Motor neuron (in vitro differentiated cells): ENCODE results near the gene CCDC38. TPM values are rescaled to one million over a fixed set of nuclear protein-coding genes. Genes with fewer than 3 reads are reported as not detected.
A peak's percentile ranks its signal among the peaks of the same experiment; 100 is the strongest.
"Not testable (repeated sequence)": the region's sequence is repeated elsewhere in the genome, so short reads cannot be mapped to it uniquely, and the experiment has no call there.

ENCODE experiments used
- ATAC-seq, 8 experiments: fragments of 200-7000 bp; cut with Tn5 transposase; replicated peaks in 6 of 8; 2 replicates each; pipeline ENCODE4 v1.8.0; 2021; ENCODE audit warnings: mild to moderate bottlenecking in 8 of 8, moderate library complexity in 8 of 8
- H3K27ac ChIP-seq, 2 donors: fragments of 250-450 bp; sonication (Bioruptor Pico); 2 replicates each; pipeline ENCODE4 v1.9.0; 2021; ENCODE audit warnings: antibody characterized with exemption in 2 of 2, mild to moderate bottlenecking in 2 of 2, moderate library complexity in 1 of 2
- H3K4me1 ChIP-seq, 2 donors: fragments of 250-450 bp; sonication (Bioruptor Pico); replicated peaks in 1 of 2; 2 replicates each; pipeline ENCODE4 v1.6.1; 2021; ENCODE audit warnings: antibody characterized with exemption in 2 of 2, mild to moderate bottlenecking in 2 of 2, moderate library complexity in 1 of 2
- H3K4me3 ChIP-seq, 5 donors: fragments of 250-450 bp; sonication (Bioruptor Pico); 2 replicates each; pipeline ENCODE4 v1.9.0; 2021; ENCODE audit warnings: antibody characterized with exemption in 5 of 5, mild to moderate bottlenecking in 5 of 5, moderate library complexity in 4 of 5
- WGBS, 10 experiments: fragments of 450-650 bp; shearing (Covaris generic); methylation state at CpG; one replicate each; pipeline ENCODE4 v1.0.0; 2022; 5-methylcytosine and 5-hydroxymethylcytosine counted together
- in situ Hi-C, 9 experiments: fragments of 400-800 bp; cut with MboI; loops; one replicate each; pipeline ENCODE4 v1.15.0; 2021; ENCODE audit warnings: low sequenced_read_pairs in 9 of 9, low pct_unique_long_range_greater_than_20kb in 2 of 9; ENCODE audit not compliant: unreplicated experiment in 9 of 9
- total RNA-seq, 8 experiments: library from RNA; unstranded; fragments of 300-600 nt; gene quantifications; 2 replicates each; pipeline versions ENCODE4 v1.2.3 to v1.2.4, GENCODE V29; 2022

CCDC38 gene
- total RNA-seq, 8 experiments from 2014 or later: 0.37 to 2.2 (median 1.0) TPM

- in situ Hi-C loops: no loop called here
These were observed 80.4 kb downstream of the CCDC38 start for GRCh38 chr12:95862038-95862437.

DNA sequence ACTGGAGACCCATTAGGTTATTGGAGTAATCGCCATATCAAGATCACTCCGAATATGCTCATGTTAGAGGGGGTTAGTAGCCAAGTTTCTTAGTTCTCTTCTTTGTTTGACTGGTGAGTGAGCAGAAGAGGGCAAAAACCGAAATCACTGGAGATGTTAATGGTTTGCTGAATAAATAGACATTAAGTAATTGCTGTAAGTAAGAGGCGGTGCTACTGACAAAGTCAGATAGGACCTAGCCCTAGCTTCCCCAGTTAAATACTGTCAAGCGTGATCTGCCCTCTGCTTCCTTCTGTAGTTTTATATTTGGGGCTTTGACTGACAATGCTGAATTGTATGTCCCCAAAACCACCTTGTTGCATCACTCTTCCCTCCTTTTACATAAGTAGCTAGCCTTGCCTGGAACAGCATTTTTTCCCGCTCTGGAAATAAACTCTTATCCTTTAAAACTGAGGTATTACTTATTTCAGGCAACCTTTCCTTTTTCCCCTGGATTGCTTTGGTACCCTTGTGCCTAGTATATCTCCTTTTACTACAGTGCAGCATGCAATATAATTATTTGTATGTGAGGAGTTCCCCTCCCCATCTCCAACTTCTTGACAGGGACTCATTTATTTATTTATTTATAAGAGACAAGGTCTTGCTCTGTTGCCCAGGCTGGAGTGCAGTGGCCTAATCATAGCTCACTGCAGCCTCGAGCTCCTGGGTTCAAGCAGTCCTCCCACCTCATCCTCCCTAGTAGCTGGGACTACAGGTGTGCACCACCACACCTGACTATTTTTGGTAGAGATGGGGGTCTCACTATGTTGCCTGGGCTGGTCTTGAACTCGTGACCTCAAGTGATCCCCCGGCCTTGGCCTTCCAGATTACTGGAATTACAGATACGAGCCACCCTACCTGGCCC lies 82.2 kb downstream of the CCDC38 start:
- Histone ChIP-seq H3K4me1 (peaks cover 4 to 8% of the 10 kb centered on the region in 2 donors), H3K27ac (peak overlapping the region; percentile 83 to 86), H3K4me3 (peak overlapping the region; percentile 59 to 74 (median 64))
- ATAC-seq: no peak
- WGBS, 10 experiments: 0 to 80% (median 52%) methylated on average over 1 to 10 of the region's 10 CpGs
- in situ Hi-C loops: no loop called here

More at GRCh38 chr12:95862038-95862437, 80.4 kb downstream of the CCDC38 start:
- 83 to 100% (median 100%) methylated on average over 1 to 3 of the region's 3 CpGs; no CpG with 5 or more reads in 1 of the 10 experiments for WGBS, 10 experiments
- ATAC-seq: no peak
- Histone ChIP-seq H3K4me1 (peaks cover 4 to 8% of the 10 kb centered on the region in 2 donors), H3K4me3 (no peak overlapping the region), H3K27ac (no peak overlapping the region)

DNA sequence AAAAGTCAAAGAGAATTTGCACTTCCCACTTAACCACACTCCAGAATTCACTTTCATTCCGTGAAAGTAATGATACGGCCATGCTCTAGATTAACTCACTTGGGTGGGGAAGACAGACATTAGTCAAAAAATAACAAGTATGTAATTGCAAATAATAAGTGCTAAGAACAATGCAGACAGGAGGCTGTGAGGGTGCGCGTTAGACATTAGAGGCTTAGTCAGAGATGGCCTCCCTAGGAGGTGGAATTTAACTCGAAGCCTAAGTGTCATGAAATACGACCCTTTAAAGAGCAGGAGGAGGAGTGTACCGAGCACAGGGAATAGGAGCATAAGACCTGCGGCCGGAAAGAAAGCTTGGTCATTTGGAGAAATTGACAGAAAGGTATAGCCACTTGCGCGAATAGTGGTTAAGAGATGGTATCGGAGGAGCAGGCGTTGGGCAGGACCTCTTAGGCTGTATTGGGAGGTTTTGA lies 83.0 kb downstream of the CCDC38 start:
- H3K4me1 ChIP-seq: peaks cover 4 to 8% of the 10 kb centered on the region in 2 donors
- whole genome bisulfite sequencing, 10 experiments: 0 to 8% (median 1%) methylated on average over 3 to 13 of the region's 13 CpGs
- peak overlapping the region; percentile 59 to 74 (median 64) for H3K4me3 ChIP-seq
- in situ Hi-C loops: no loop called here
- H3K27ac ChIP-seq: peak overlapping the region; percentile 83 to 86
- peak in 5 of 8 experiments; percentile 2 to 23 (median 16) for ATAC-seq

DNA sequence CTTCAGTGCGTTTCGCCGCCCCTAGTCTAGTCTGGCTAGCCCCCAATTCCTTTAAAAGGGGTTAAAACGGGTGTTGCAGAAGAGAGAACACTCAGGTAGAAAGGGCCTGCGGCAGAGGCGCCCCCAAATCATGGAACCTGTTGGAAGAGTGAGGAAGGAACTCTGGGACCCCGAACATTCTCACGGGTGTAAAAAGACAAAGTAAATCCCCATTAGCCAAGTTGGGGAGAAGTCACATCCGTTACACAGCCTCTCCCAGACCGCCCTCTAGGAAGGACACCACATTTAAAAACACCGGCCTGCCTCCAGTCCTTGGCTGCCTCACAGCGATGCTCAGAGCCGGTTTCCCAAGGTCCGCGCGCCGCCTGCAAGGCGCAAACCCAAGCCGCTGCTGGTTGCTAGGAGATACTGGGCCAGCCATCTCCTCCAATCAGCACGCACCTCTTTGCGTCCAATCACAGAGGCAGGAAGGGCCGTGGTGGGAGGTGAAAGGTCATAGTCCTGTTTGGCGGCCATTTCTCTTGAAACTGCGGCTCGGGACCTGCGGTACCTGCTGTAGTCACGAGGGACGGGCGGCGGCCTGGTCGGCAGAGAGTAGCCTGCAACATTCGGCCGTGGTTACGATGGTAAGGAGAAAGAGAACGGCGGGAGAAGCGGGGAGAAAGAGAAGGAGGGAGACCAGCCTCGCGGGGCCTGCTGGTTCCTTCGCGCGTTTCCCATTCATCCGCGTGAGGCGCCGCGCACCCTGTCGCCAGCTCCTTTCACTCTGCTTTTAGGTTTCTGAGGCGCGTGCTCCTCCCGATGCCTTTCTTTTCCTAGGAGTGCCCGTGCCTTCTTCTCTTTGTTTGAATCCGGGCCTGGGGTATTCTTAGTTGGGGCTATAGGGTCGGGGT lies 83.7 kb downstream of the CCDC38 start, which contains the start of gene SNRPF:
Gene SNRPF, plus strand, starts transcription at position 502 of the 893 bp plus-strand sequence. Its CDS starts 122 bp downstream, at position 624.
- peak within 1 kb of the TSS; percentile 59 to 74 (median 64) for H3K4me3 ChIP-seq
- whole genome bisulfite sequencing, 10 experiments: 0 to 11% (median 0%) methylated on average over 3 to 13 of the region's 54 CpGs; no CpG with 5 or more reads in 1 of the 10 experiments
- ATAC-seq: peak; percentile 97 to 99 (median 99)
- peak within 1 kb of the TSS; percentile 83 to 86 for H3K27ac ChIP-seq
- in situ Hi-C loops: no loop called here
- peaks cover 4 to 8% of the 10 kb centered on the region in 2 donors for H3K4me1 ChIP-seq

DNA sequence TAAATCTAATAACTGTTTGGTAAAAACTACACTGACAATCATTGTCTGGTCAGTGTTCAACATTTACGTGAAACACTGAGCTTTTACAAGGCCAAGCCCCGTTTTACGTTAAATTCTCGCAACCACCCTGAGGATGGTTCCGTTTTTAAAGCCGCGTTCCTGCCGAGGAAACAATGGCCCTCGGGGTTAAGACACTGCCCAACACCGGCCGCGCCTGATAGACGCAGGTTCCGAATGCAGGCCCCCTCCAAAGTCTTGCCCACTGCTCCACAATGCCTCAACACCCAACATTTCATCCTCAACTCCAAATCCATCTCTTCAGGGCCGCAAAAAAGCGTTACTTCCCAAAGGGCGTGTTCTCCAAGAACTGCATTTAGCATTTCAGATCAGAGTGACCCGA lies 84.6 kb downstream of the CCDC38 start:
- in situ Hi-C loops: no loop called here
- Histone ChIP-seq H3K4me1 (peaks cover 4 to 8% of the 10 kb centered on the region in 2 donors), H3K4me3 (peak overlapping the region; percentile 59 to 74 (median 64)), H3K27ac (no peak overlapping the region)
- 15 to 100% (median 75%) methylated on average over 2 to 13 of the region's 18 CpGs; no CpG with 5 or more reads in 3 of the 10 experiments for WGBS, 10 experiments
- no peak for ATAC-seq

- in situ Hi-C loops: no loop called here
- H3K4me1 ChIP-seq: peaks cover 4 to 8% of the 10 kb centered on the region in 2 donors
- H3K4me3 ChIP-seq: peak overlapping the region in 1 of 5 donors; percentile 74
- peak in 2 of 8 experiments; percentile 2 to 23 for ATAC-seq
- H3K27ac ChIP-seq: no peak overlapping the region
- WGBS, 10 experiments: 80 to 96% (median 94%) methylated on average over 1 to 5 of the region's 7 CpGs; no CpG with 5 or more reads in 1 of the 10 experiments
These were observed 85.3 kb downstream of the CCDC38 start for GRCh38 chr12:95857156-95857555.

DNA sequence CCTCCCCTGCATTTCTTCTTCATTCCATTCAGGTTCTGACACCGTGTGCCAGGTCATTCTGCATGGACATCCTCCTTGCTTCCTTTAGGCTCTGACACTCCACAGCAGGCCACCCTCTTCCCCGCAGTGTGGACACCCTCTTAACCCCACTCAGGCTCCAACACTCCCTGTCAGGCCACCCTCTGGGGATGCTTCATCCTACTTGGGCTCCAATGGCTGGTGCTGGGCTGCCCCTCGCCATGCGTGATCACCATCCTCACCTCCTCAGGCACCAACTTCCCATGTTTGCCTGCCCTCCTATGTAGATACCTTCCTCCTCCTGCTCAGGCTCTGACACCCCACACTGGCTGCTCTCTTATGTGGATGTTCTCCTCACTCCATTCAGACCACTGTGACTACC lies 90.3 kb downstream of the CCDC38 start:
- WGBS, 10 experiments: 63 to 100% (median 87%) methylated on average over 1 to 4 of the region's 4 CpGs; no CpG with 5 or more reads in 4 of the 10 experiments
- Histone ChIP-seq H3K4me3 (no peak overlapping the region), H3K4me1 (no peaks in the 10 kb centered on the region), H3K27ac (no peak overlapping the region)
- in situ Hi-C loops: no loop called here
- ATAC-seq: no peak

DNA sequence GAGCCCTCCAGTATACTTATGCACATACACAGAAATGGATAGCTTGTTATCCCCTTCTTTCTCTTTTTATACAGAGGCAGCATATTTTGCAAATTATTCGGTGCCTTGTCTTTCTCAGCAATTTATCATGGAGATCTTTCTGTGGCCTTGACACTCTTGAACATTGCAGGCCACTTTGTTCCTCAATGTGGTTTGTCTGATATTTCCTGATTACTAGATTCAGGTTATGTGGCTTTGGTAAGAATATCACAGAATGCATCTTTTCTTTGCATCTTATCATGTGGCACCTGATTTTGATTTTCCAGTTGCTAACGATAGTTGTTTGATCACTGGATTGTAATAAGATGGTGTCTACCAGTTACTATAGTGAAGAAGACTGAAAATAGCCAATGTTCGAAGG lies 90.8 kb downstream of the CCDC38 start:
- ATAC-seq: no peak

DNA sequence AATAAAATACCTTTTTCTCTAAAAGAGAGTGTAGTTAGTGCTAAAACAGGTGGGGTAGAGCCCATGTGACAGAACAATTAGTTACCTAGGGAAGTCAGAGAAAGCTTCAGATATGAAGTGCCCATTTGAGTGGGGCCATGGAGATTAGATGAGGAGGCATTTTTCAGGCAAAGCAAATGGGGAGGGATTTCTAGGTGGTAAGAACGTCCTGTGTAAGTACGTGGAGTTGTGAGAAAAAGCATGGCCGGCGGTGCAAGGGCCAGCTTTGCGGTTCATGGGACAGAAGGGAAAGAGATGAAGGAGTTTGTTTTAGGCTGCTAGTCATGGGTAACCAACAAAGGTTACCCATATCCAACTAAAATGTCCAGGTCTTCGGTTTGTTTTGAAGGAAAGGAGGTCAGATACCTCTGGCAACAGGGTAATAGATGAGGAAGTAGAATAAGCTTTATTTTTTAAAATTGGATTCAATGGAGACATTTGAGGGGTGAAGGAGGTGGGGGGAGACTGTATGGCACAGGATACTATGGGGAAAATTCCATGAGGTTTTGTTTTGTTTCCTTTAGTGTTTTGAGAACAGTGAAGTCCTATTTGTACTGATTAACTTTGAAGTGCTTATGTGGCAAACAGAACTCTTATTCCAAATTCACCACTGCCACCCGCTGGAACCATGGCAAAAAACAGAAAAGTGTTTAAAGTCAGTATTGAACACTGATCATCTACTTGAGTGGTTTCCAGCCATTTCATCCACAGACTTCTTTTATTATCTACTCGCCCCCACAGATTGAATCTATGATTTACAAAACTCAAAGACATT lies 93.6 kb downstream of the CCDC38 start:
- H3K4me1 ChIP-seq: no peaks in the 10 kb centered on the region
- no peak overlapping the region for H3K27ac ChIP-seq
- 22 to 68% (median 58%) methylated on average over 1 to 8 of the region's 8 CpGs for WGBS, 10 experiments
- in situ Hi-C loops: no loop called here
- H3K4me3 ChIP-seq: no peak overlapping the region
- peak in 3 of 8 experiments; percentile 28 to 77 (median 48) for ATAC-seq

More for the DNA sequence above, 90.8 kb downstream of the CCDC38 start:
- Histone ChIP-seq H3K27ac (no peak overlapping the region), H3K4me1 (no peaks in the 10 kb centered on the region), H3K4me3 (no peak overlapping the region)
- in situ Hi-C loops: no loop called here
- 58 to 100% (median 85%) methylated on average over 1 to 3 of the region's 3 CpGs; no CpG with 5 or more reads in 1 of the 10 experiments for WGBS, 10 experiments

DNA sequence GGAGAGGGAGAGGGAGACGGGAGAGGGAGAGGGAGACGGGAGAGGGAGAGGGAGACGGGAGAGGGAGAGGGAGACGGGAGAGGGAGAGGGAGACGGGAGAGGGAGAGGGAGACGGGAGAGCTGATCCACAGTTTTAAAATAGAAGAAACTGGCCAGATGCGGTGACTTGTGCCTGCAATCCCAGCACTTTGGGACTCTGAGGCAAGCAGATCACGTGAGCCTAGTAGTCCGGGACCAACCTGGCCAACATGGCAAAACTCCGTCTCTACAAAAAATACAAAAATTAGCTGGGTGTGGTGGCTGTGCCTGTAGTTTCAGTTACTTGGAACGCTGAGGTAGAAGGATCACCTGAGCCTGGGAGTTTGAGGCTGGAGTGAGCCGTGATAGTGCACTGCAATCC lies 100.0 kb downstream of the CCDC38 start:
- H3K4me3 ChIP-seq, in situ Hi-C loops, H3K27ac ChIP-seq, H3K4me1 ChIP-seq: not testable (repeated sequence)
- WGBS, 10 experiments: 38 to 100% (median 92%) methylated on average over 1 to 3 of the region's 12 CpGs; no CpG with 5 or more reads in 2 of the 10 experiments
- peak in 2 of 8 experiments; percentile 15 to 39 for ATAC-seq

- Histone ChIP-seq H3K4me1 (no peaks in the 10 kb centered on the region), H3K27ac (no peak overlapping the region), H3K4me3 (no peak overlapping the region)
- 0 to 94% (median 80%) methylated on average over 1 to 10 of the region's 11 CpGs; no CpG with 5 or more reads in 1 of the 10 experiments for WGBS, 10 experiments
- ATAC-seq: peak in 3 of 8 experiments; percentile 11 to 29 (median 20)
- in situ Hi-C loops: no loop called here
These were observed 104.3 kb downstream of the CCDC38 start for GRCh38 chr12:95838125-95838524.
